Measurements from ENCODE around the gene ADAMTS17.

The ADAMTS17 gene

DNA sequence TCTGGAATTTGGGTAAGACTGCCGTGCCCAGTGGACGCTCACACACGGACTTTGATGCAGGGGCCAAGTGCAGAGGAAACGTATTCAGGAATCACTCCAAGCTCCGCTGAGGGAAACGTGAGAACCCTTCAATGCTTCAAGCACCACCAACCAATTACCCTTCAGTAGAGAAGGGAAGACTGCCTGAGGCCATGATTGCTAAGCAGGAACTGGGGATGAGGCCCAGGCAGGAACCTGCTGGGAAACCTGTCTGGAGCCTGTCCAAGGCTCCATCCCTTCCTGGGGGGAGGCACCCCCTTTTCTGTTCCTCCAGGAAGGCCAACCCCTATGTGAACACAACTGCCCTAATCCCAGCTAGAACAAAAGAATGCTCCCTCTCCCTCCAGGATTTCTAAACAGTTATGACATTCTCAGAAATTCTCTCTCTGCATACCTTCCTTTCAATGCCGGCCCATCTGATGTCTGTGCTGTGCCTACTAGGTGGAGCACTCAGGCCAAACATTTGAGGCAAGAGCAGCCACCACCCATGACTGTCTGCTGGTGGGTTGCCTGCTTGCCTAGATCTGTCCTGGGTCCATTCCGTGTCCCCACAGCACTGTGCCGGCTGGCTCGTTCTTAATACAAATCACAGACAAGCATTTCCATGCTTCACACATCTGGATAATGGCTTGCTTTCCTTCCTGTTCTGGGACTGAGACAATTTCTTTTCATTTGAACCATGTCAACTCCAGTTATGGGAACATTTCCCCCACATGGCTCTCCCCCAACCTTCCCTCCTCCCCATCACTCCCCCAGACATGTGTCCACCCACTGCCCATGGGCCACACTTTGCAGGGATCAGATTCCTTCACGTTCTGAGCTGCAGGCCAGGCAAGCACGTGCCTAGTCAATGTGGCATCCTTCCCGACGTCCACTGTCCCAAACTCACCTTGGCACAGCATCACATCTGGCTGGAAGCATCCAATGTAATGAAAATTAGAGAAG is 149.4 kb downstream of the ADAMTS17 start:
- DNase-seq, result no peak

DNA sequence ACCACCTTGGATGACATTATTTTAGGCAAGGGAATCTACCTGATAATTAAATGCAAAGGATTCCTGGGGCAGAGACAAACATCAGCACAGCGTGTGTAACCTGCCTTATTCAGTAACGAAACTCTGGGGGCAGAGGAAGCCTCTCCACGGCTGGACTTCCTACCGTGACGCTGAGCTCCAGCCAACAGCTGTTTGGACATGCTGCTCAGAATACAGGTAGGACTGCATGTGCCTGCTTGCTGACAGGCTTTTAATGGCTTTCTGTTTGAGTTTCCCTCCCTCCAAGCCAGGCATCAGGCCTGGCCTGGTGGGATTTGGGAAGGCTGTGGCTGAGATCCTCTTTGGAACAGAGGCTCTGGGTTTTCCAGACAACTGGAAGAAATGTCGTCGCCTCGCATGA is 150.6 kb downstream of the ADAMTS17 start:
- no peak for DNase-seq

DNA sequence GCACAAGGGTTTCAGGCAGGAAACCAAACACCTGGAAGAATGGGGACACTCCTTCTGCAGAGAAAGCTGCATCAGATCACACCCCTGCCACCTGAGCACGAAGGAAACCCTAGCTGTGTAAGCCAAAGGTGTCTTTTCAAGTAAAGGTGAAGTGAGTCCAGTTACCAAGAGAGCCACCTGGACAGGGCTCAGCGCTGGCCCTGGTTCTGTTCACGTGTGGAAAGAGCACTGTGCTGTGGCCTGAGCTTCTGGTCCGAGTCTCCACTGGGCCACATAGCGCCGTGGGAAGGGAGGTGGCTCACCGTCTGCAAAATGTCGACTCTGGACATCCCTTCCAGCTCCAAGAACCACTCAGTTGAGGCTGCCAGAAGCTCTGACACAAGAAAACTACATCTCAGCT is 151.1 kb downstream of the ADAMTS17 start:
- no peak for DNase-seq

DNA sequence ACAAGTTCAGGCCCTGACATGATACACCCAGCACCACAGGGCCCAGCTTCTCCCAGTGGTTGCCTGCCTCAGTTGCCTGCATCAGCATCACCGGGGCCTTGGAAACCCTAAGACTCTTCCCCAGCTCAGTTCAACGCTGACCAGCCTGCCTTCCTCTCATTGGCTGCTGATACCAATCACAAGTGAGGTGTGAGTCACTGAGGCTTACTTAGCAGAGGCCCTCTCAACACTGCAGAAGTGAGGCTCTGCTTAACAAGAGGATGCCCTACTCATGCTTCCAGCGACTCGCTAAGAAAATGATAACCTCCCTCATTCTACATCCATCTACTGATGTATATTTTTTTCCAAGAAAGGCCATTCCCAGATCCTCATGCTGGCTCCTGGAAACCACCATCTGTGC is 151.9 kb downstream of the ADAMTS17 start:
- DNase-seq, result no peak

DNA sequence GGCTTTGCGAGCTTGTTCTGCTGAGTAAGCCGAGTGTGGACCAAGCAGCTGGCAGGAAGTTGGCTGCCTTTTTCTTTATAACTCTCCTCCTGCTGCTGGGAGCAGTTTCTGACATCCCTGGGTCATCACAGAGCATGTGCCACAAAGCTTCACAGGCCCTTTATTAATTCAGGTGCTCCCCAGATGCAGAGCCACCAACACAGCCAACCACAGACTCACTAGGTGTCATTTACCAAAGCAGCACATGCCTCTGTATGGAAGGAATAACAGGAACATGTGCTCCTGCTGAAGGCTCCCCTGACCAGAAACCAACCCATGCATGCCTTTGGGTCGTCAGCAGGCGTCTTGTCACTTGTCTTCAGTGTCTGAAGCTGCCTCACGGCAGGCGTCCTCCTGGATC is 152.5 kb downstream of the ADAMTS17 start:
- DNase-seq, result no peak

DNA sequence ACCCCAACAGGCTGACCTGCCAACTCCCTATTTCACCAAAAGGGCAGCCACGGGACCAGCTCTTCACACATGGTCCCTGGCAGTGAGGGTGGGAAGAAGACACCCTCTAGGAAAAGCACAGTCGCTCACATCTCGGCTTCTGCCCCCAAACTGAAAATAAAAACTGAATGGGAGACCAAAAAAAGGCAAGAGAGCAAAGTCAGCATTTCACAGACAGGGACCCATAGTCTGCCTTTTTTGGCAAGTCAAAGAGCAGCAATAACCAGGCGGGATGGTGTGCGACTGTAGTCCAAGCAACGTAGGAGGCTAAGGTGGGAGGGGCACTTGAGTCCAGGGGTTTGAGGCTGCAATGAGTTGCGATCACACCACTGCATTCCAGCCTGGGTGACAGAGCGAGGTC is 154.1 kb downstream of the ADAMTS17 start:
- DNase-seq, result no peak

DNA sequence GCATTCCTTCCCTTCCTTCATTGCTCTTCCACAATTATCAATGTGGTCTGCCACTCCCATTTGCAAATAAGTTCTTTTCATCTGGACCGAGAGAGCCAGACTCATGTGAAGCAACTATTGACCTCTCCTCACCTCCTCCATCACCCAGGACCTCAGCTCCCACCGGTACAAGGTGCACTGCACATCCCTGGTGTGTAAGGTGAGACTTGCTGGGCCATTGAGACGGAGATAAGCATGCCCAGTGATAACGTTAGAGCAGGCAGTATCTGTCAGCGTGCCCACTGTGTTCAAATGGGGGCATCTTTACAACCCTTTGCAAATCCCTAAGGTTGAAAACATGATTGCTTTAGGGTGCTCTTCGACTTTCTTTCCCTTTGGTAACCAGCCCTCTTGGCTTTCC is 154.8 kb downstream of the ADAMTS17 start:
- no peak for DNase-seq

DNA sequence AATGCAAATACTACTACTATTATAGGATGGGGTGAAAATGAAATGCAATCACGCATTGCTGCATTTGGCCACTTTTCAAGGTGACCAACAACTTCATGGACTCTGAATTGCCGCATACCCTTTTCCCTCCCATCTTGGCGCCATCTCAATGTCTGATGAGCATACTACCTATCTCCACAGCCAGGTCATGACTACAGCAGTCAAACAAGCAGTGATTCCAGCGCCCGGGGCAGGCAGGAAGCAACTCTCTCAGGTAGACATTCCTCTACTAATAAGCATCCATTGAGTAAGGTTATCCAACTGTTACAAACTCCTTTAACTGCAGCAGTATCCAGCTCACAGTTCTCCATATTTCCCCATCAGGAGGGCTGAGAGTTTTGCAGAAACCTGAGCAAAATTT is 155.4 kb downstream of the ADAMTS17 start:
- DNase-seq, result no peak

DNA sequence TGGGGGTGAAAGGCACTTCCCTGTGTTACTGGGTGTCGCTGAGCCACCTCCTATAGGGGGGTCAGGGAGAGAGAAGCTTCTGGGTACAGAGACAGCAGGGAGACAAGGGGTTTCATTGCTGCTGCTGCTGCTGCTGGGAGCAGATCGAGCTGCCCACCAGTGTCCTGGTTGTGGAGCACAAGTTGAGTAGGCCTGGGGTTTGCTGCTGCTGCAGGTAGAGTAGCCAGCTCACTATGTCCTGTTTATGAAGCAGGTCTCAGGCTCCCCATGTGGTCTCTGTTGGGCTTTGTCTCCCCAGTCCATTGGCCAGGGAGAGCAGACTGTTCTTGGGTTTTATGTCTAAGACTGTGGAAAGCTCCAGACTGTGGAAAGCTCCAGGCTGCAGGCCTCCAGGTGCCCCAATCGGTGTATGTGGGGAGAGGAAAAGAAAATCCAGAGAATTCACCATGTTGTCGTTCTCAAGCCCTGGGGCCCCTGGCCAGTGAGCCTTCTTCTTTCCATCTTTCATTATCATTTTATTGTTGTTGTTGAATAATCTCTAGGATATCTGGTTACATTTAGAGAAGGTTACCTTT is 157.8 kb downstream of the ADAMTS17 start:
- no peak for DNase-seq

DNA sequence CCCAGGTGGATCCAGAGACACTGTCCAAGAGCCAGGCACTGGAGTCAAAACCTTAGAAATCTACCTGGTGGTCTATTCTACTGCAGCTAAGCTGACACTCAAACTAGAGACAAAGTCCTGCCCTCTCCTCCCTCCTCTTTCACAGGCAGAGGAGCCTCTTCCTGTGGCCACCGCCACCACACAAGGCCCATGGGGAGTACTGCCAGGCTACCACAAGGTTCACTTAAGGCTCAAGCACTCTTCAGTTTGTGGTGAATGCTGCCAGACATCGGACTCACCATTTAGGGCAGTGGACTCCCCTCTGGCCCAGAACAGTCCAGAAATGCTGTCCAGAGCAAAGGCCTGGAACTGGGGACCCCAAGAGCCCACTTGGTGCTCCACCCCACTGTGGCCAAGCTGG is 160.9 kb downstream of the ADAMTS17 start:
- no peak for DNase-seq

DNA sequence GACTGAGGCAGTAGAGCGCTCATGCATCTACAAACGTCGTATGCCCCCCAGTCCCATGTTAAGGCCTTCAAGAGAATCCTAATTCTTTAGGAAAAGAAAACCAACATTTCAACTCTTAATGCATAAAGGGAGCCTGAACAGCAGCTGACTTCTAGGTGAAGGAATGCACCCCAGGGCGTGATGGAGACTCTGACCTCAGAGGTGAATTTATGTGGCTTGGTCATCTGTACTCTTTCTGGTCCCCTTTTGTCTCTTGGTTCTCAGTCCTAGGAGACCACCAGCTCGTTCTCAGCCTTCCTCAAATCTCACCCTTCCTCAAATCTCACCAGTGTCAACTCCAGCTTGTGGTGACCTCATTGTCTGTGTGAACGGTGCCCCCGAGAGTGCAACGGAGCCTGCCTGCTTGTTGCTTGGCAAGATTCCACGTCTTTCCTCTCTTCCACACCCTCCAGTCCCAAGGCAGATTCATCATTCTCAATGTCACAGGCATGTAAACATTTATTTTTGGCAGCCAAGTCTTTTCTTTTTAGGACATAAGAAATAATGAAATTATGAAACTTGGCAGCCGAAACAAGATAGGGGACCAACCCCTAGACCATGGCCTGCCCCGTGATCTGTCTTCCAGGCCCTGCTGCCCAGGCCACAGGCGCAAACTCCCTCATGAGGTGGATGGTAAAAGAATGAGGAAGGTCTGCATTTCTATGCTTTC is 166.2 kb downstream of the ADAMTS17 start:
- DNase-seq, result no peak

DNA sequence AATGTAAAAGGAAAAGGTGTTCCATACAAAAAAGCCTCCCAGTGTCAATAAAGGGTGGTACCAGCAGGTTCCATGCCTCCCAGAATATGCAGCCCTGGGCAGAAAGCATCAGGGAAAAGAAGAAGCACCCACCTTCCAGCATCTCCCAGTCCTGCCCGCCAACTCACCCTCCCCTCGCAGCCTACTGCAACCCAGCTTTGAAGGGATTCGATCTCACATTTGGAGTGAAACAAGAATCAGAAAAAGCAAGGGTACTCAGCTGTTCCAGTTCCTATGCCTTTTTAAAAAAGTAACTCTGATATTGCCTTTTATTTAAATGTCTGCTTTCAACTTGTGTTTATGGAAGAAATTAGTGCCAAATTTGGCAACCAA is 166.9 kb downstream of the ADAMTS17 start:
- no peak for DNase-seq

DNA sequence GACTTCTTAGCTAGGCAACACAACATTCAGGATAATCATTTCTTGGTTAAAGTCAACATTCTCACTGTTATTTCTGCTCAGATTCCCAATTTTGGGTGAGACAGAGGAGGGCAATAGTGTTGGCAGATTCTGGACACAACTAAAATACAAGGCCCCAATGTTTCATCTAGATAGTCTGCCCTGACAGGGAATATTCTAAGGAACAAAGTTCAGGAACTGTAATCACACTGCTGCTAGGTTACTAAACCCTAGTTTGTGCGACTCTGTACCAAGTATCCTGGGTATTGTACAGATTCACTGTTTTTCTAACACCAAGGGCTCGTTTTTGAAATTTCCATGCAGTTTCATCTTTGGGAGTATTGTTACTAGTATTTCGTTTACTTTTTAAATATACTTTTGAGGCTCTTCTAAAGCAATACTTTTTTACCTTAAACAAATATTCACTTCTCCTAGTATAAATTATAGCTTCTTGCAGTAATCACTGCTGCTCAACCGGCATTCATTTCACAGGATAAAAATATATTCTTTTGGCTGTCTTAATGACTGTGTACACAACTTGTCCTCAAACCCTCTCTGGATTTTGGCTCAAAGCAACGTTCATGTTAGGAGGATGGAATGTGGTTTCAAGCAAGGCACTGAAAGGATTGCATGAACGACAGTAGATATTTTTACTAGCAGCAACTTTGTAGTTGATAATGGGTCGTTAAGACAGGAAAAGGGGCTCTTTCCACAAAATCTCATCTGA is 167.4 kb downstream of the ADAMTS17 start:
- DNase-seq, result no peak

DNA sequence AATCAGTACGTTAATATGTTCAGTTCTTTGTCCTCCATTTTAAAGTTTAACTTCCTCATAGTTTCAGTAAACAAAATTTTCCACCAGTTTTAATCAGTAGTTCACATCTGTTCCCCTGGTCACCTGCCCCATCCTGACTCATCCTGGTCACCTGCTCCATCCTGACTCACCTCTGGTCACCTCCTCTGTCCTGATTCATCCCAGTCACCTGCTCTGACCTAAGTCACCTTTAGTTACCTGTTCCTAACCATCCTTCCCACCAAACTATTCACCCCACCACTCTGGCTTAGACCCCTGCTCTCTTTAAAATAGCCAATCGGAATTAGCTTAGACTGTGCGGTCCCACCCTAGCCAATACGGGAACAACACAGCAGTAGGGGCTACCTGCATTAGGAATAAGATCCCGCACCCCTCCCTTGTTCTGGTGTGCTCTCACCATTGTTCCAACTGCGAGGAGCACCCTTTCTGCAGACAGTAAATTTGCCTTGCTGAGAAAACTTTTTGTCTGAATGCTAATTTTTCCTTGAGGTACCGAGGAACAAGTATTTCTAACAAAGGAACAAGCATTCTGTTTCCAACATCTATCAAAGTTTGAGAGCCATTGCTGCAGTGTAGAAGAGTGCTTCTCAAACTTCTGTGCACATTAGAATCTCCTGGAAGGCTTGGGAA is 169.3 kb downstream of the ADAMTS17 start:
- no peak for DNase-seq

DNA sequence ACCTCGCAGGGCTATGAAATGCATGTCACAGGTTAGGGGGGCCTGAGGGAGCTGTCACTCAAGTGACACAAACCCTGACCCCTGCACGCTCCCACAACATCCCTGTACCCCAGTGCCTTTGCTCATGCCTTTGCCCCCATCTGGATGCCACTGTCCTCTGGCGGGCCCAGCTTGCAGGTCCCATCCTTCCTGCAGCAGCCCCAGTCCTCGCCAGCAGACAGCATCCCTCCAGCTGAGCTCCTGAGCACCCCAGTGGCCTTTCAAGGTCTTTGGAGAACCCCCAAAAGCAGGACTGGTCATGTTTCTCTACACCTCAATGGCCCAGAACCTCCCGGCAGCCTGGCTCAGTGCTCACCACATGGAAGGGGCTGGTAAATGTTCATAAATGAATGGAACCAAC is 170.4 kb downstream of the ADAMTS17 start:
- DNase-seq, result no peak

DNA sequence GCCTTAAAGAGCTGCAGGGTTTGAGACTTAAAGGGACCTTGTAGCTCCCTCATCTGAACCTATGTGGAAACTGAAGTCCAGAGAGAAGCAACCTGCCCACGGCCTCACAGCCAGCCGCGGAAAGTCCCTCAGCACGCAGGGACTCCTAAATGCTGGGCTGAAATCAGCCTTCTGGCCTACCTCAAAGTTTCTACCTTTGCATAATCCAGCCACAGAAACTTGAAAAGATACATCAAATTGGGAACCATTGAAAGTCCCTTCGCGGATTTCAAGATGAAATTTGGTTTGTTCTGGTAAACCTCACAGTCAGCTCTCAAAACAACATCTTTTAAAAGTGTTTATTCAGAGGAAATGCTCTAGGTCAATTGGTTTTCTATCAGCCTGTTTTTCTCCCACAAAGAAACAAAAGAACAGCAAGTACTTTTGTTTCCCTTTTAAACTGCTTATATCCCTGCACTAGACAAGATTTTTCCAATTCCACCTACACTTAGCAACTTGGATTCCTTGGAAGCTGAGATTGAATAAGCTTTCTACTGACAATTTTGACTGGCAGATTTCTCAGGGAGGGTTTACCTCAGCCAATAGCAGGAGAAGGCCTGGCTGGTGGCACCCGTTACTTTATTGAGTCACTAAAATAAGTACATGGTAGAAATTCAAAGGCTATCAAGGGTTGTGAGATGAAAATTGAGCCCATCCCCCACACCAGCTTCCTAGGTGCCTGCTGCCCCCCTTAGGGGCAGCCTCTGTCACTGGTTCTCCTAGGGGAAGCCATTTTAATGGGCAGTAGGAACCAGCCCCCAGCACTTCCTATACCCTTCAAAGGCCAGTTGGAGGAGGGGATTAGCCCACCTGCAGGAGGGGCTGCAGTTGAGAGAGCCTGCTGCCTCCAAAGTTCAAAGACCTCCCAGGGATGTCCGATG is 171.2 kb downstream of the ADAMTS17 start:
- DNase-seq, result no peak

DNA sequence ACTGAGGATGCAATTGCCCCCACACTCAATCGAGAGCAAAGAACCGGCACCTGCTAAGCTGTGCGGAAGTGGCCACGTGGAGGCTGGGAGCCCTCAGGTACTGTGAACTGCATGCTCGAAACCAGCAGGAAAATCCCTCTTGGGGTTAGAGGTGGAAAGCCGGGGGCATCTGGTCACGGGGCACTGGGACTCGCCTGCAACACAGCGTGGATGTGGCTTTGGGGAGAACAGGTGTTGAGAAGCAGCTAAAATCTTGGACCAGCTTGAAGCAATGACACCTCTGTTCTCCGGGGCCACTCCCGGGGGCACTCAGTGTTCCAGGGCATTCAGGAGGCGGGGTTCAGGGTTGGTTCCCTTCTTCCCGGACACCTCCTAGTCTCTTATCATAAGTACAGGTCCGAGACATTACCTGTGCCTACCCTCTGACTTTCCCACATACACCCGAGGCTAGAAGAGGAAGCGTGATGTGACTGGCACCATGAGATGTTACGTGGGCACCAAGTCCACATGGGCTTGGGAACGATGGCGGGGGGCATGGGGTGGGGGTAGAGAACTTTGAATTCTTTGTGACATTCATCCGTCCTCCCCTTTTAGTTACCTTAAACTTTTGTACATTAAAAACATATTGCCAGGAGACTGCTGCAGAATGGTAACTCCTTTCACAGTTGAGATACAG is 172.0 kb downstream of the ADAMTS17 start:
- DNase-seq, result no peak

DNA sequence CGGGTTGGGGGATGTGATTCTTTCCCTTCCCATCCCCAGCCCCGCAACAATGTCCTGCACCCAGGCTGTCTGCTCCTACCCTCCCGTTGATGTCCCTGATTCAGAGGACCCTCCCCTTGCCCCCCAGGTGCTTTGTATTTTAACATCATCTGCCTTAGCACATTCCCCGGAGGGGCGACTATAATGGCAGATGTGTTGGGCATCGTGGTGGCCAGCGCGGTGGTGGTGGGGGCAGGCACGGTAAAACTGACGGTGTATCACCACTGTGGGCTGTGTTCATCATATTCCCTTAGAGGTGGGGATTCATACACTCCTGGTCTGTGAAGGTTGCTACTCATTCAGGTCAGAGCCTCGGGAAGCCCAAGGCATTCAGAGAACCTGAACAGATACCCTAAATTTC is 173.0 kb downstream of the ADAMTS17 start:
- no peak for DNase-seq

DNA sequence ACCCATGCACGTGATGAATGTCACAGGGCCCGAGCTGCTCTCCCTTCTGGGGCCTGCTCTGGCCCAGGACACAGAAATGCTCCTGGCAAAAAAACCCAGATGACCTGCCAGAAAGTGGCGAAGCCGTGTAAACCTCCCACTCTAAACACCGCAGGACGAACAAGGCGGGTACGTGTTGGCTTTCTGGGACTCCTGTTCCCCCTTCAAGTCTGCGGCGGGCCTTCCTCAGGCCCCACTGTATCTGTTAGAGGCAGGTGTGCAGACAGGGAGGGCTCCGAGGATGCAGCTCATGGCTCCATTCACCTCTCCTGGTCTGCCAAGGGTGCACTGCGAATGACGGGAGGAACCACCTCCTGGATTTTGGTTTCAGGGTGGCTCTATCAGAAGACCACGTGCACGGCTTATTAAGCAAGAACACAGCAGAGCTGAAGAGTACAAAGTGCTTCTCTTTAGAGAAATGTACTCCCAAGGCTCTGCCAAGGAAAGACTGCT is 173.8 kb downstream of the ADAMTS17 start:
- no peak for DNase-seq

DNA sequence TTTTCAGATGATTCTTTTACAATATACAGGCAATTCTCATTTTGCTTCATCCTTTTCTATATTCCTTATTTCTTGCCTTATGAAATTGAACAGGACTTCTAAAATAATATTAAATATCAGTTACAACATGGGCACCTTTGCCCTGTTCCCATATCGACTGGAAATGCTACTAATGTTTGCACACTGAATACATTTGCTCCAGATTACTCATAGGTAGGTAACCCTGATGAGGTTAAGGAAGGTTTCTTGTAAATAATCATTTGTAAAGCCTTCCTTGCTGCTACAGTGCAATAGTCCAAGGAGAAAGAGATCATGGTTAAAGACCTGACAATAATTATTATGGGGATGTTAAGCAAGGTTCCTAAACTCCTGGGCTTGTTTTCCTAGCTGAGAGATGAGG is 175.5 kb downstream of the ADAMTS17 start:
- DNase-seq, result no peak

DNA sequence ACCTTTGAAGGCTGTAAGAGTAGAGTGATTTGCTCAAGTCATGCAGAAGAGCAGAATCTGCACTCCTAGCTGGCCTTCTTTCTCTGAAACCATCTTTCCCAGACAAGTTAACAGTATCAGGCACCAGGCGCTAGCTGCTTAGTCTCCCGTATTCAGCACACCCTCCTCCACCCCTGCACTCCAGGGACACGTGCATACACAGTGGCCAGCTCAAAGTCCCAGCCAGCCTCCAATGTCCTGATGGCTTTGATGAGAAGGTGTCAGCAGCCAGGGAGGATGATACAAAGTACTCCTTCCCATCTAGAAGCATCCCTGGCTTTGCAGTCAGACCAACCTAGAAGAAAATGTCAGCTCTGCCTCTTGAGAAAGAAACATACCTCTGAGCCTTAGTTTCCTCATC is 177.8 kb downstream of the ADAMTS17 start:
- no peak for DNase-seq

All from cortex of kidney (tissue), 1 donor.